IPS-18a (cell line): ENCODE measurements around the gene GLB1L.
A peak's percentile ranks its signal among the peaks of the same experiment; 100 is the strongest.

Experiments used
- H3K27ac ChIP-seq: one replicate; pipeline ENCODE4 v1.5.1; 2013; ENCODE audit warnings: low read length
- H3K27me3 ChIP-seq: one replicate; pipeline ENCODE4 v1.6.1; 2013; ENCODE audit warnings: mild to moderate bottlenecking, low read length; ENCODE audit not compliant: control insufficient read depth, insufficient read depth
- H3K36me3 ChIP-seq: one replicate; pipeline ENCODE4 v1.6.1; 2013; ENCODE audit warnings: low read depth, low read length; ENCODE audit not compliant: control insufficient read depth
- H3K4me1 ChIP-seq: one replicate; pipeline ENCODE4 v1.6.1; 2013; ENCODE audit warnings: low read depth, low read length; ENCODE audit not compliant: control insufficient read depth
- H3K4me3 ChIP-seq: one replicate; pipeline ENCODE4 v1.5.1; 2013; ENCODE audit warnings: low read length
- H3K9ac ChIP-seq: one replicate; pipeline ENCODE4 v1.6.1; 2013; ENCODE audit warnings: mild to moderate bottlenecking, low read length, moderate library complexity
- H3K9me3 ChIP-seq: one replicate; pipeline ENCODE4 v1.6.1; 2013; ENCODE audit warnings: low read depth, low read length; ENCODE audit not compliant: control insufficient read depth

Gene GLB1L

GRCh38 chr2:219278655-219279150, 33.5 kb upstream of the GLB1L start:
- no peaks in the 10 kb centered on the region for H3K27me3 ChIP-seq
- no peaks in the 10 kb centered on the region for H3K36me3 ChIP-seq
- no peaks in the 10 kb centered on the region for H3K9me3 ChIP-seq
- H3K4me3 ChIP-seq, result peak overlapping the region; percentile 57
- peaks cover 31% of the 10 kb centered on the region for H3K4me1 ChIP-seq
- peak overlapping the region; percentile 48 for H3K9ac ChIP-seq
- H3K27ac ChIP-seq, result no peak overlapping the region

DNA sequence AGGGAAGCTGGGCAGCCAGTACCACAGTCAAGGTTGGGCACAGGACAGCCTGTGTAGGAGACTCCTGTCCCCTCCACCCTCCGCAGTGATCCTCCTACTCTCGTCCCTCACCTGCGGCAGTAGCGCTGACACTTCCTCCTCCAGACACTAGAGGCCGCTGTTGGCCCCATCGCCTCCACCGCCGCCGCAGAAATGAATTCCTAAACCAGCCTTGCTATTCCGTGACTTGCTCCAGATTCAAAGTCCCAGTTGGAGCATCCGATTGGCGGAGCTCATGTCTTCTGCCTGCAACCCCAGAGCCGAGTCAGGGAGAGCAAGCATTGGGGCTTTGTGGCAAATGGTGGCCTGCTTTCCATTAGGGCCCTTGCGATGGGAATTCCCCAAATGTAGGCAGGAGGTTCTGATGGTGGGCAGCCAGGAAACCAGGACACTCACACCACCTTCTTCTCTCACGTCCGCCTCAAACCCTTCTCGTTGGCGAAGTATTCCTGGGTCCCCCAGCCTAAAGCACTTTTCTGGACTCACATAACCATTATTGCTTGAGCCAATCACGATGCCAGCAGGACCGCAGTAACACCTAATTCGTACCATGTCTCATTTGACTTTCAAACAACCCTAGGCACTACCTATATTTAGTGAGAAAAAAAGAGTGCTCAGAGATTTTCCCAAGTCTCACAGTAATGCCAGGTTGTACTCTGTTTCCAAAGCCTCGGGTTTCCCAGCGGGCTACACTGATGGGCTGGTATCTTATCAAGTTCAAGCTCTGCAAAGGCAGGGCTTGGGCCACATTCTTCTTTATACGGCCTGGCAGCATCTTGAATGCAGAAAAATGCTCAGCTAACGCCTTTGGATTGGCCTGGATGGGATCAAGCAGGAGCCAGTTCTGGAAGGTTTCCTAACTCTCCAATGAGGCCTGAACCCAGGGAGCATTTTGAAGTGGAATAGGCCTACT, 32.7 kb upstream of the GLB1L start:
- H3K9ac ChIP-seq, result no peak overlapping the region
- no peaks in the 10 kb centered on the region for H3K27me3 ChIP-seq
- H3K4me3 ChIP-seq, result peak overlapping the region; percentile 57
- H3K36me3 ChIP-seq, result no peaks in the 10 kb centered on the region
- no peak overlapping the region for H3K27ac ChIP-seq
- peaks cover 31% of the 10 kb centered on the region for H3K4me1 ChIP-seq
- H3K9me3 ChIP-seq, result no peaks in the 10 kb centered on the region

- H3K36me3 ChIP-seq, result no peaks in the 10 kb centered on the region
- H3K9me3 ChIP-seq, result no peaks in the 10 kb centered on the region
- no peaks in the 10 kb centered on the region for H3K27me3 ChIP-seq
- H3K4me1 ChIP-seq, result peaks cover 25% of the 10 kb centered on the region
- H3K4me3 ChIP-seq, result no peak overlapping the region
- H3K9ac ChIP-seq, result no peak overlapping the region
- H3K27ac ChIP-seq, result no peak overlapping the region
These were observed 29.2 kb upstream of the GLB1L start for GRCh38 chr2:219274361-219274921.

- H3K4me1 ChIP-seq, result peaks cover 25% of the 10 kb centered on the region
- H3K4me3 ChIP-seq, result no peak overlapping the region
- no peaks in the 10 kb centered on the region for H3K27me3 ChIP-seq
- H3K36me3 ChIP-seq, result no peaks in the 10 kb centered on the region
- no peak overlapping the region for H3K27ac ChIP-seq
- H3K9ac ChIP-seq, result no peak overlapping the region
- H3K9me3 ChIP-seq, result no peaks in the 10 kb centered on the region
These were observed 28.7 kb upstream of the GLB1L start for GRCh38 chr2:219273937-219274336.

DNA sequence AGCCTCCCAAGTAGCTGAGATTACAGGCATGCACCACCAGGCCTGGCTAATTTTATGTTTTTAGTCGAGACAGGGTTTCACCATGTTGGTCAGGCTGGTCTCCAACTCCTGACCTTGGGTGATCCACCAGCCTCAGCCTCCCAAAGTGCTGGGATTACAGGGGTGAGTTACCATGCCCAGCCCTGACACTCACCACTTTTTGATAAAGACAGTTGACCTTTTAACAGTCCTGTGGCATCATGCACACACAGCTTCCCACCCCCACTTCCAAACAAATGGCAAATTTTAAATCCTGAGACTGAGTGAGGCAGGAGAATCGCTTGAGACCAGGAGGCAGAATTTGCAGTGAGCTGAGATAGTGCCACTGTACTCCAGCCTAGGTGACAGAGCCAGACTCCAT, 27.8 kb upstream of the GLB1L start:
- Histone ChIP-seq H3K4me3 (no peak overlapping the region), H3K9me3 (no peaks in the 10 kb centered on the region), H3K27ac (no peak overlapping the region)

DNA sequence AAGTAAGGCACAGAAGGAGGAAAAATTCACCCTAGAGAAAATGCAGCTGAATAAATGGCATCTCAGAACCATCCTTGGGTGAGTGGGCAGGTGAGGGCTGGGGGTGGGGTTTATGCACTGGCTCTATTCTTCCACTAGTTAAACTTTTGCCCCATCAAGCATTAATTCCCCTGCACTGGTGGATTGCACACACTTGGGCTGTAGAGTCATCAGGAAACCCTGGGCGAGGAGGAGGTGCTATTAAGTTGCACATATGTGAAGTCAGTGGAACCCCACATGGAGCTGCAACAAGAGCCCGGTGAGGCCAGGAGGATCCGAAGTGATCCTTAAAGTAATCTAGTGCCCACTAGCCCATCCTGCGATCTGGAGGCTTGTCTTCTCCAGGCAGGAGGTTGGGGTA, 27.1 kb upstream of the GLB1L start:
- Histone ChIP-seq H3K27me3 (no peaks in the 10 kb centered on the region), H3K4me3 (no peak overlapping the region), H3K9ac (no peak overlapping the region), H3K4me1 (peaks cover 12% of the 10 kb centered on the region), H3K36me3 (no peaks in the 10 kb centered on the region), H3K9me3 (no peaks in the 10 kb centered on the region), H3K27ac (no peak overlapping the region)

More for the DNA sequence above, 27.8 kb upstream of the GLB1L start:
- Histone ChIP-seq H3K9ac (no peak overlapping the region), H3K4me1 (peaks cover 16% of the 10 kb centered on the region), H3K27me3 (no peaks in the 10 kb centered on the region), H3K36me3 (no peaks in the 10 kb centered on the region)

- Histone ChIP-seq H3K36me3 (no peaks in the 10 kb centered on the region), H3K4me3 (no peak overlapping the region), H3K27ac (no peak overlapping the region), H3K9ac (no peak overlapping the region), H3K4me1 (peaks cover 10% of the 10 kb centered on the region), H3K9me3 (no peaks in the 10 kb centered on the region), H3K27me3 (no peaks in the 10 kb centered on the region)
These were observed 25.8 kb upstream of the GLB1L start for GRCh38 chr2:219271021-219271420.

GRCh38 chr2:219270055-219270372, 24.8 kb upstream of the GLB1L start:
- H3K36me3 ChIP-seq, result no peaks in the 10 kb centered on the region
- no peak overlapping the region for H3K4me3 ChIP-seq
- H3K27ac ChIP-seq, result no peak overlapping the region
- H3K4me1 ChIP-seq, result peaks cover 10% of the 10 kb centered on the region
- H3K9ac ChIP-seq, result no peak overlapping the region
- no peaks in the 10 kb centered on the region for H3K27me3 ChIP-seq
- no peaks in the 10 kb centered on the region for H3K9me3 ChIP-seq

GRCh38 chr2:219269362-219270054, 24.3 kb upstream of the GLB1L start:
- Histone ChIP-seq H3K4me3 (no peak overlapping the region), H3K36me3 (no peaks in the 10 kb centered on the region), H3K9me3 (no peaks in the 10 kb centered on the region), H3K27ac (no peak overlapping the region), H3K9ac (no peak overlapping the region), H3K27me3 (no peaks in the 10 kb centered on the region), H3K4me1 (peaks cover 5% of the 10 kb centered on the region)

GRCh38 chr2:219268294-219268693, 23.1 kb upstream of the GLB1L start:
- H3K4me1 ChIP-seq, result no peaks in the 10 kb centered on the region
- no peaks in the 10 kb centered on the region for H3K9me3 ChIP-seq
- H3K36me3 ChIP-seq, result no peaks in the 10 kb centered on the region
- no peak overlapping the region for H3K9ac ChIP-seq
- no peaks in the 10 kb centered on the region for H3K27me3 ChIP-seq
- H3K4me3 ChIP-seq, result no peak overlapping the region
- no peak overlapping the region for H3K27ac ChIP-seq

DNA sequence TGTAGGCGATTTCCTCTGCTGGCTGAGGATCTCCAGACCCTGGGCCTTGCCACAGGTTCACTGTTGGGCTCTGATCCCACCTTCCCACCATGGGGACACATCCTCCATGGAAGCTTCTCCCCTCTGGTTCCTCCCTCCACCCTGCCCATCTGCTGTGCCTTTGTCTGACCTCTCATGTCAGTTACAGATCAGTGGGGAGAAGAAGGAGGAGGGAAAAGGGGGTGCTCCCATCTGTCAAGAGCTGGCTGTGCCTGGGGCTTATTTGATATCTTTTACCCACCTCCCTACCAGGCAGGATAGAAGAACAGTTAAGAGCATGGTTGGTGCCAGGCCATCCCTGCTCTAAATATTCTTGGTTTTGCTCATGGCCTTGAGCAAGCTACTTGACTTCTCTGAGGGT, 21.6 kb upstream of the GLB1L start:
- H3K27me3 ChIP-seq, result no peaks in the 10 kb centered on the region
- no peak overlapping the region for H3K4me3 ChIP-seq
- H3K9ac ChIP-seq, result no peak overlapping the region
- no peak overlapping the region for H3K27ac ChIP-seq
- H3K4me1 ChIP-seq, result no peaks in the 10 kb centered on the region
- no peaks in the 10 kb centered on the region for H3K36me3 ChIP-seq
- H3K9me3 ChIP-seq, result no peaks in the 10 kb centered on the region
